IPS-20b (cell line): ENCODE measurements around the gene TMEM236.

Experiments used
- H3K27ac ChIP-seq: one replicate; pipeline ENCODE4 v1.5.1; 2013; ENCODE audit warnings: low read length
- H3K27me3 ChIP-seq: 2 replicates; pipeline ENCODE4 v1.6.1; 2013; ENCODE audit warnings: mild to moderate bottlenecking, low read length, inconsistent platforms; ENCODE audit not compliant: insufficient read depth
- H3K36me3 ChIP-seq: 2 replicates; pipeline ENCODE4 v1.6.1; 2013; ENCODE audit warnings: low read depth, mild to moderate bottlenecking, inconsistent platforms, low read length, moderate library complexity; ENCODE audit not compliant: insufficient read depth
- H3K4me1 ChIP-seq: 2 replicates; pipeline ENCODE4 v1.6.1; 2013; ENCODE audit warnings: mild to moderate bottlenecking, control low read depth, inconsistent platforms, low read length, moderate library complexity; ENCODE audit not compliant: insufficient read depth
- H3K4me3 ChIP-seq: 2 replicates; pipeline ENCODE4 v1.5.1; 2013; ENCODE audit warnings: mild to moderate bottlenecking, low read length, inconsistent platforms
- H3K9ac ChIP-seq: 2 replicates; pipeline ENCODE4 v1.6.1; 2013; ENCODE audit warnings: low read depth, mild to moderate bottlenecking, inconsistent platforms, low read length, moderate library complexity
- H3K9me3 ChIP-seq: 2 replicates; pipeline ENCODE4 v1.6.1; 2013; ENCODE audit warnings: mild to moderate bottlenecking, low read depth, low read length, inconsistent platforms; ENCODE audit not compliant: insufficient read depth

The TMEM236 gene

GRCh38 chr10:17744341-17744861 is 7.6 kb upstream of the TMEM236 start:
- Histone ChIP-seq H3K4me1 (no peaks in the 10 kb centered on the region), H3K27me3 (no peaks in the 10 kb centered on the region), H3K9me3 (no peaks in the 10 kb centered on the region), H3K27ac (no peak overlapping the region), H3K9ac (no peak overlapping the region), H3K4me3 (no peak overlapping the region), H3K36me3 (no peaks in the 10 kb centered on the region)

- Histone ChIP-seq H3K9ac (no peak overlapping the region), H3K27ac (no peak overlapping the region), H3K4me3 (no peak overlapping the region), H3K4me1 (no peaks in the 10 kb centered on the region), H3K9me3 (no peaks in the 10 kb centered on the region), H3K36me3 (no peaks in the 10 kb centered on the region), H3K27me3 (no peaks in the 10 kb centered on the region)
These were observed 4.0 kb upstream of the TMEM236 start for GRCh38 chr10:17747883-17748550.

GRCh38 chr10:17749890-17750289 is 2.1 kb upstream of the TMEM236 start:
- no peaks in the 10 kb centered on the region for H3K27me3 ChIP-seq
- no peak overlapping the region for H3K27ac ChIP-seq
- H3K9me3 ChIP-seq, result no peaks in the 10 kb centered on the region
- no peak overlapping the region for H3K9ac ChIP-seq
- no peaks in the 10 kb centered on the region for H3K36me3 ChIP-seq
- H3K4me1 ChIP-seq, result no peaks in the 10 kb centered on the region
- H3K4me3 ChIP-seq, result no peak overlapping the region

- Histone ChIP-seq H3K9me3 (no peaks in the 10 kb centered on the region), H3K27ac (no peak overlapping the region), H3K9ac (no peak overlapping the region), H3K4me3 (no peak overlapping the region), H3K4me1 (no peaks in the 10 kb centered on the region), H3K36me3 (no peaks in the 10 kb centered on the region), H3K27me3 (peaks cover 6% of the 10 kb centered on the region)
These were observed 4.7 kb downstream of the TMEM236 start for GRCh38 chr10:17756557-17757217.

- no peaks in the 10 kb centered on the region for H3K4me1 ChIP-seq
- H3K27me3 ChIP-seq, result peaks cover 19% of the 10 kb centered on the region
- no peak overlapping the region for H3K4me3 ChIP-seq
- H3K36me3 ChIP-seq, result no peaks in the 10 kb centered on the region
- no peak overlapping the region for H3K27ac ChIP-seq
- no peaks in the 10 kb centered on the region for H3K9me3 ChIP-seq
- H3K9ac ChIP-seq, result no peak overlapping the region
These were observed 6.2 kb downstream of the TMEM236 start for GRCh38 chr10:17758200-17758599.

GRCh38 chr10:17758896-17759295 is 6.9 kb downstream of the TMEM236 start:
- Histone ChIP-seq H3K4me3 (no peak overlapping the region), H3K4me1 (no peaks in the 10 kb centered on the region)

GRCh38 chr10:17764142-17764541 is 12.1 kb downstream of the TMEM236 start:
- H3K4me3 ChIP-seq, result no peak overlapping the region
- no peaks in the 10 kb centered on the region for H3K36me3 ChIP-seq
- H3K4me1 ChIP-seq, result no peaks in the 10 kb centered on the region
- peaks cover 57% of the 10 kb centered on the region for H3K27me3 ChIP-seq
- no peak overlapping the region for H3K27ac ChIP-seq
- no peaks in the 10 kb centered on the region for H3K9me3 ChIP-seq
- no peak overlapping the region for H3K9ac ChIP-seq

More at GRCh38 chr10:17758896-17759295, 6.9 kb downstream of the TMEM236 start:
- Histone ChIP-seq H3K9ac (no peak overlapping the region), H3K9me3 (no peaks in the 10 kb centered on the region), H3K27ac (no peak overlapping the region), H3K36me3 (no peaks in the 10 kb centered on the region), H3K27me3 (peaks cover 26% of the 10 kb centered on the region)

- H3K4me1 ChIP-seq, result no peaks in the 10 kb centered on the region
- no peak overlapping the region for H3K27ac ChIP-seq
- peaks cover 57% of the 10 kb centered on the region for H3K27me3 ChIP-seq
These were observed 13.6 kb downstream of the TMEM236 start for GRCh38 chr10:17765602-17766001.

GRCh38 chr10:17766731-17767130 is 14.7 kb downstream of the TMEM236 start:
- Histone ChIP-seq H3K9ac (no peak overlapping the region), H3K27me3 (peaks cover 51% of the 10 kb centered on the region), H3K27ac (no peak overlapping the region), H3K4me1 (no peaks in the 10 kb centered on the region), H3K4me3 (no peak overlapping the region), H3K9me3 (no peaks in the 10 kb centered on the region), H3K36me3 (no peaks in the 10 kb centered on the region)

More at GRCh38 chr10:17765602-17766001, 13.6 kb downstream of the TMEM236 start:
- Histone ChIP-seq H3K9me3 (no peaks in the 10 kb centered on the region), H3K9ac (no peak overlapping the region), H3K36me3 (no peaks in the 10 kb centered on the region), H3K4me3 (no peak overlapping the region)

GRCh38 chr10:17768496-17768895 is 16.5 kb downstream of the TMEM236 start:
- peaks cover 35% of the 10 kb centered on the region for H3K27me3 ChIP-seq
- H3K9me3 ChIP-seq, result no peaks in the 10 kb centered on the region
- no peak overlapping the region for H3K27ac ChIP-seq
- no peak overlapping the region for H3K4me3 ChIP-seq
- no peaks in the 10 kb centered on the region for H3K4me1 ChIP-seq
- no peak overlapping the region for H3K9ac ChIP-seq
- no peaks in the 10 kb centered on the region for H3K36me3 ChIP-seq

- peaks cover 30% of the 10 kb centered on the region for H3K27me3 ChIP-seq
- no peak overlapping the region for H3K9ac ChIP-seq
- H3K4me1 ChIP-seq, result no peaks in the 10 kb centered on the region
- H3K9me3 ChIP-seq, result no peaks in the 10 kb centered on the region
- H3K4me3 ChIP-seq, result no peak overlapping the region
- no peaks in the 10 kb centered on the region for H3K36me3 ChIP-seq
- no peak overlapping the region for H3K27ac ChIP-seq
These were observed 17.0 kb downstream of the TMEM236 start for GRCh38 chr10:17768957-17769356.

GRCh38 chr10:17771017-17771416 is 19.0 kb downstream of the TMEM236 start:
- no peaks in the 10 kb centered on the region for H3K9me3 ChIP-seq
- no peak overlapping the region for H3K9ac ChIP-seq
- peaks cover 10% of the 10 kb centered on the region for H3K27me3 ChIP-seq
- H3K4me1 ChIP-seq, result no peaks in the 10 kb centered on the region
- H3K36me3 ChIP-seq, result no peaks in the 10 kb centered on the region
- no peak overlapping the region for H3K4me3 ChIP-seq
- no peak overlapping the region for H3K27ac ChIP-seq
